Activated CD4-positive, alpha-beta T cell treated with anti-CD3 and anti-CD28 coated beads, Interleukin-2, amount 50 U/mL, for 24 hours (primary cell): ENCODE data around the gene CHMP1B.
"Not testable (repeated sequence)": the region's sequence is repeated elsewhere in the genome, so short reads cannot be mapped to it uniquely, and the experiment has no call there.

Experiments used
- DNase-seq, 2 donors: peaks; one replicate each; pipeline ENCODE4 v3.0.0-alpha.2; 2020; ENCODE audit warnings: low read depth in 1 of 2, low spot score in 1 of 2

The CHMP1B gene

GRCh38 chr18:11839556-11839955 is 11.7 kb upstream of the CHMP1B start:
- no peak for DNase-seq

- DNase-seq, result no peak
Observed at GRCh38 chr18:11840493-11840892, 10.7 kb upstream of the CHMP1B start.

GRCh38 chr18:11842562-11842961 is 8.7 kb upstream of the CHMP1B start:
- no peak for DNase-seq

GRCh38 chr18:11844436-11844835 is 6.8 kb upstream of the CHMP1B start:
- no peak for DNase-seq

- DNase-seq, result no peak
Observed at GRCh38 chr18:11845654-11846053, 5.6 kb upstream of the CHMP1B start.

GRCh38 chr18:11847811-11848210 is 3.4 kb upstream of the CHMP1B start:
- no peak for DNase-seq

GRCh38 chr18:11849279-11849678 is 1.9 kb upstream of the CHMP1B start:
- no peak for DNase-seq

- DNase-seq, result peak; percentile 16 to 37
Observed at GRCh38 chr18:11849841-11850634, 1.2 kb upstream of the CHMP1B start.

GRCh38 chr18:11850821-11851145 is 430 bp upstream of the CHMP1B start:
- DNase-seq, result no peak

GRCh38 chr18:11851806-11852337 is 659 bp downstream of the CHMP1B start:
- DNase-seq, result peak; percentile 1 to 7

- DNase-seq, result not testable (repeated sequence)
Observed at GRCh38 chr18:11854554-11854953, 3.3 kb downstream of the CHMP1B start.

GRCh38 chr18:11857177-11857887 is 6.1 kb downstream of the CHMP1B start:
- no peak for DNase-seq

GRCh38 chr18:11859282-11859830 is 8.1 kb downstream of the CHMP1B start:
- no peak for DNase-seq

GRCh38 chr18:11859903-11860407 is 8.7 kb downstream of the CHMP1B start:
- DNase-seq, result no peak

- no peak for DNase-seq
Observed at GRCh38 chr18:11860594-11861450, 9.6 kb downstream of the CHMP1B start.

GRCh38 chr18:11861583-11862288 is 10.5 kb downstream of the CHMP1B start:
- no peak for DNase-seq

GRCh38 chr18:11862468-11863137 is 11.4 kb downstream of the CHMP1B start:
- DNase-seq, result no peak

GRCh38 chr18:11864471-11864870 is 13.3 kb downstream of the CHMP1B start:
- DNase-seq, result no peak

- DNase-seq, result no peak
Observed at GRCh38 chr18:11865071-11865470, 13.9 kb downstream of the CHMP1B start.

GRCh38 chr18:11866329-11866728 is 15.1 kb downstream of the CHMP1B start:
- DNase-seq, result no peak
